DMS53 treated with DMSO at 0.1 percent for 48 hours (cell line): ENCODE results near the gene HHAT.
"Not testable (repeated sequence)": the region's sequence is repeated elsewhere in the genome, so short reads cannot be mapped to it uniquely, and the experiment has no call there.

Experiments used
- DNase-seq: peaks from one replicate; lab custom pipeline; 2025; ENCODE audit not compliant: unreplicated experiment; lab: John Stamatoyannopoulos, UW

Gene HHAT

DNA sequence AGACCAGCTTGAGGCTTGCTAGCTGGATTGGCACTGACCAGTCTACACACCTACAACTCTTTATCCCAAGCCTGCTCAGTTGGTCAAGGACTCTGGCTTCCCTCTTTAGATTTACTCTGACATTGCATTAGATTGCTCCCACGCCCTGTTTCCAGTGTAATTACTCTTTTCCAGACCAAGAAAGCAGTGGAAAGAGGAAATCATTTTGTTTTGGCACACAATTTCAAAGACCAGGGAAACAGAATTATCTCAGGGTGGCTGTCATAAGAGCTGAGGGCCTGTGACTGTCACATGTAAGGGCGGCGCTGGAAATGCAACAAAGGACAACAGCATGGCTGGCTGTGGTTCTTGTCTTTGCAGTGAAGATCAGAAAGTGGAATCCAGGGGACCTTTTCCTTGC is 302.7 kb downstream of the HHAT start:
- DNase-seq, result no peak

DNA sequence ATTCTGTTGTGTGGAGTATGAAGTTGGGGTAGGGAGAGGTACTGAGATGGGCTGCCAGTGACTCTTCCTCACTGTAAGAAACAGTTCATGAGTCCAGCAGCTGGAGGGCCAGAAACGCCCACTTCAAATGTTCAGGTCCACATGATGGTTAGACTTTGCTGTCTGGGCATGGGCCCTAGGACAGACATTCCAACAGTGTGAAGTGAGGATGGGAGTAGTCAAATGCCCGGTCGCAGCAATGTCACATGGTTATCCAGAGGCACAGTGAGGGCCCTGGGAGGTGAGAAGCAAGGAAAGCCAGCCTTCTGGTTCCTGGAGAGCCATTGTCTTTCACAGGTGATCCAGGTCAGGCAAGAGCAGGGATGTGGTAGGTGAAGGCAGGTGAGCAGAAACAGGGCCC is 304.4 kb downstream of the HHAT start:
- DNase-seq, result no peak

DNA sequence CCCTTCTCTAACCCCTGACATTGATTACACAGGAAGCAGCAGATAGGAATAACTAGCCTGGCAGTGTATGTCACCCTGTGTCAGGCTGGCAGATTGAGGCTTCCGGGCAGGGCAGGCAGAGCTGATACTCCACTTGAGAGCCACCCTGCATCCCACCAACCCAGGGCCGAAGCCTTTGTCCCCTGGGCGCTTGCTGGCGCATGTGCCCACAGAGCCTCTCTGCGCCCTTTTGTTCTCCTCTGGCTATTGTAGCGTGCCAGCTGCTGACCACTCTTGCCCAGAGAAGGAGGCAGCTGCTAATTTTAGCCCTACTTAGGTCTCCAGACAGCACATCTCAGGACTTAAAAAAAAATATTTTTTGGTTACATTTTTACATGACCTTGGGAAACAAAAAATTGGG is 304.9 kb downstream of the HHAT start:
- no peak for DNase-seq

DNA sequence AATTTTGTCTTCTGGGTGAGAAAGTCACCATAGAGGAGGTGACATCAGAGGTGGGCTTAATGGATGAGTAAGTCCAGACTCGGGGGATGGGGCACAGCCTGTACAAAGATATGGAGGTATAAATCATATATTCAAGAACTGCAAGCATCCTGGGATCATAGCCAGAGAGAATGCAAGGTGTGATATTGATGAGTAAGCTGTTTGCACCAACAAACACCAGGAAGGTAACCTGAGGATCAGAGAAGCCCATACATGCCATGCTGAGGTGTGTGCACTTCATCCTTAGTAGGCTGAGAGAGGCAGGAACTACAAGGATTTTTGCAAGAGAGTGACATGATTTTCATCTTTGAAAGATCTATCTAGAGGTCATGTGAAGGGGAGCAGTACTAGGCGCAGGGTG is 306.4 kb downstream of the HHAT start:
- no peak for DNase-seq

DNA sequence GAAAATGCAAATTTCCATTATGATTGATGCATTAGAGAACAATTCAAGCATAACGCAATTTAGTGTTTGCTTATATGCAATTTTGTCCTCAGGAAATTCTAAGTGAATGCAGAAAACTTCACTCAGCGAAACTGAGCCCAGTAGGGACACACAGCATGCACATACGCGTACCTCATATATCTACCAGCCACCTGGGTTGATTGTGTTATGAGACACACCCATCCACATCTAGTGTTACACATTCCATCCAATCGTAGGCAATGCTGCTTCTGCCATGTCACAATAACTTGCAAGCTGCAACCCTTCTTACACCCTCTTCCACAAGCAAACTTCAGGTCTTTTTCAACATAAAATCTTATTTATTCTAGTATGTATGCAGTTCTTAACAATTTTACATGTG is 312.9 kb downstream of the HHAT start:
- no peak for DNase-seq

DNA sequence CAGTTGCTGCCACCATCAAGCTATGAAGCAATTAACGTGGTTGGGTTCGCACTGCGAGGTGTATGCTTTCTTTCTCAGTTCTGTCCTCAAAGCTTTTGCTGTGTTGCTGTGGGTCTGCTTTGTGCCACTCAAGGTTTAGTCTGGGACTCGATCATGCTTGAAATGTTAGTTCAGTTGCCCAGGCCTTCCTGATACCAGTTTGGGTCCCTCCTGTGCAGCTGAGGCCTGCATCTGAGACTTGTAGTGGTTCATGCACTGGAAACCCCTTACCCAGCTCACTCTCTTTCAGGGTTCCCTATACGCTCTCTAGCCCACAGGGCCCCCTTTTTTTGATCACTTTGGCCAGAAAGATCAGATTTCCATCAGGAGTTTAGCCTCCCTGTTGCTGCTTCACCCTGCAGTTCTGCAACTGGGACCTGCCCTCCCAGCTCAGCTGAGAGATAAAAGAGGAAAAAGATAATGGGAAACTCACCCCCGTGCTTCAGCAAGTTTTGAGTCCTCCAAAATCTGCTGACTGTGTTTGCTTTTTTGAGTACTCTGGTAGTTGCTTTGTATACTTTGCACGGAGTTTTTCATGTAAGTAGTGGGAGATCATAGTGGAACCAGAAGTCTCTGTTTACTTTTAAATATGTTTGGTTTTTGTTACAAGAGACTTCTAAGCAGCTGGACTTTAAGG is 317.0 kb downstream of the HHAT start:
- DNase-seq, result no peak

DNA sequence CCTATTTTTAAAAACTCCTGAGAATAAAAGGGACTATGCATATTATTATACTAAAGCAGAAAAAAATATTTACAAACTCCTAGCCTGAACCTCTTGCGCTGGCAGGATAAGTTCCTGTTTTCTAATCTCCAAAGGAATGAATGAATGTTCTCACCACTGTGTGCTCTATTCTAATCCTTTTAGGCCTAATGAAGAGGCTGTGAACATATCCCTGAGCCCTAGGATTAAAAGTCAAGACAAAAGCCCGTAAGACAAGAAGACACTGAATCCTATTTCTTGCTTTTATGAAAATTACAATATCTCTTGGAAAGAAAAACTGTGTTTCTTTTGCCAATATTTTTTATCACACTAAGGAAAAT is 317.5 kb downstream of the HHAT start:
- no peak for DNase-seq

DNA sequence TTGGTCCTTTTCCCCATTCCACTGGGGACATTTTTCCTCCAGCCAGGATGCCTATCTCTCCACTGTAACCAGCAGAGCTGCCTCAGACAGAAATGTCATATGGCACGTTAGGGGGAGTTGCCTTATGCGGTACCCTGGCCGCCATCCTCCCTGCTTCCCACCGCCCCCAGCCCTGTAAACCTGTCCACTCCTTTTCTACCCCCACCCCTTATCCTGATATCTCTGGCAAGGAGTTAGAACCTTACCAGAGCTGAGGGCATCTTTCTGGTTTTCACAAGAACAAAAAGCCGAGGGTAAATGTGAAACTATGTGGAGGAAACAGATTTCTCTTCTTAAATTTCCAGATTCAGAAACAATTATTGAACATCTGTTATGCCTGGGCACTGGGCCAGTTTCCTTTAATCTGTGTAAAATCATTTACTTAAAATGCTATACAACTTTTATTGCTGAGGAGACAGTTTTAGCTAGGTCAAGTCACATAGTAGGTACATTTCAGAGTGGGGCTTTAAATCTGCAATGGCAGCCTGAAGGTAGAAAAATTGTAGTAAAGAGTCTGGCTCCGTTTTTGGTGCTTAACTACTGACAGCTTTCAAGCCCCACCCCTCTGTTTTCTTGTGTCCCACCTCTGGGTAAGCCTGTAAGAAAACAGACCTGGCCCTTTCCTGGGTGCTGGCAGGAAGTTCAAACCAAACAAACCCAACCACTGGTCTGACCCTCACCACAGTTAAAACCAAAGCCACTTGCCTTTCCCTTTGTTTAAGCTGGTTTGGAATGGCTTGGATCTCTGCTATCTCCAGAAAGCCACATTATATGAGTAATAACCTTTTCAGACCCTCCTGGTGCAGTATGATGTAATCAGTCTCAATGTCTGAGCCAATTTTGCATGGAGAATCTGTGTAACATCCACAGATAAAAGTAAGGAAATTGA is 319.0 kb downstream of the HHAT start:
- no peak for DNase-seq

DNA sequence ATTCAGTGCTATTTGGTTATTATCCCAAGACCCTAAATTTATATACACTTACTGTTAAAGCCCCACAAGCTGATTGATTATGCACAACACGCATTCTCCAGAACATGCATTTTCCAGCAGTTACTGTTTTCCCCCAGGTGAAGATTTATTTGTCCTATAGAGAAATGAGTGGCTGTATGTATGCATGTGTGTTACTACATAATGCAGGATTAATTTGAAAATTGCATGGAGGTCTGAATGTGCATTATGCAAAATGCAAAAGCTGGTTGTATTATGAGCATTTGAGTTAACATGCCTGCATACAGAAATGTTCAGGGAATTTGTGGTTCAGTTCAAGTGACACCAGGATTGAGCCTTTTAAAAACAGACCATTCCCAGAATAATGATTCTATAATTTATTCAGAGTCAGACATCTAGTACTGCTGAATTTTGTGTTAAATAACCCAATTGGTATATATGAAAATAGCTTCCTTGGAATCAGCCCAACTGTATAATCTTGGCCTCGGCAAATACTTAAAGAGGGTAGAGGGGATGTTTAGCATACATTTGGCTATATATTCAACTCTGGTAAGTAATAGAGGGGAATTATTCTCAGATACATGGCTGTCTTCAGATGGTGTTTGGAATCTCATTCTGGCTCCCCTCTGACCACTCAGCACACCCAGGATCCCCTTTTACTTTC is 320.0 kb downstream of the HHAT start:
- DNase-seq, result no peak

DNA sequence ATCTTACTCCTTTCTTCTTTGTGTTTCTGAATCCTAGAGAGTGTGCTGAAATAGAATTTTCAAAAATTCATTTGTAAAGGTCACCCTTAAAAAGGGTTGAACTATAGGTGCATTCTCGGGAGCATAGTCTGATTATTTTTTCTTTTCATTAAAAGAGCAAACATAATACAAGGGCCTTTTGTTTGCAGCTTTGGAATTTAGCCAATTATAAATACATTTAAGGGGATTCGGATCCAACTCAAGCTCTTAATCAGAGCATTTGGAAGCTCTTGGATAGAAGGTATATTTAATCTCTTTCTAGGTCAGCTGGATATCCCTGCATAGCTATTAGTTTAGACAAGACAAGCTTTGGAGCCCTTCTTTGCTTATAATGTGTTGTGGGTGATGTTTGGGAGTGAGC is 321.7 kb downstream of the HHAT start:
- DNase-seq, result no peak

DNA sequence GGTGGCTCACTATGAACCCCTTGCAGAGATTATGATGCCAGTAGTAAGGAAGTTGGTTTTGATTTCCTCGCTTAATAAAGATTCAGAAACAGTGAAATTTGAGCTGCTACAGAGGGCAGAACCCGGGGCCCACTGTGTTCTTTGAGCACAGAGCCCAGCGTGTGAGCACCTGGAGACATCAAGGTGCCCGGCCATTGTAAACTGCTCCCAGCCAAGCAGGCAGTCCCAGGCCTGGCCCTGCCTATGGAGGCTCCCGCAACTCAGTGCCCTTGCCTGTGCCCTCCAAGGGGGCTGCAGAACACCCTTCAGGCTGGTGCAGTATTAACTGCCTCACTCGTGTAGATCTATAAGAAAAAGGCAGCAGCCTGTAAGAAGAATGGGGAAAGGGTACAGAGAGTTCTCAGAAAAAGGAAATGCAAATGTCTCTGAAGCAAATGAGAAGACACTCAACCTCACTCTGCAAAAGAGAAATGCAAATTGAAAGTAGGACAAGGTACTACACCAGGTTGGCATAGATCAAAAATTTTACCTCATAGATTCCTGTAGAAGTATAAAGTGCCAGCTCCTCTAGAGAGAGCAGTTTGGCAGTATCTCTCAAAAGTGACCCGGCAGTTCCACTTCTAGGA is 323.7 kb downstream of the HHAT start:
- DNase-seq, result no peak

DNA sequence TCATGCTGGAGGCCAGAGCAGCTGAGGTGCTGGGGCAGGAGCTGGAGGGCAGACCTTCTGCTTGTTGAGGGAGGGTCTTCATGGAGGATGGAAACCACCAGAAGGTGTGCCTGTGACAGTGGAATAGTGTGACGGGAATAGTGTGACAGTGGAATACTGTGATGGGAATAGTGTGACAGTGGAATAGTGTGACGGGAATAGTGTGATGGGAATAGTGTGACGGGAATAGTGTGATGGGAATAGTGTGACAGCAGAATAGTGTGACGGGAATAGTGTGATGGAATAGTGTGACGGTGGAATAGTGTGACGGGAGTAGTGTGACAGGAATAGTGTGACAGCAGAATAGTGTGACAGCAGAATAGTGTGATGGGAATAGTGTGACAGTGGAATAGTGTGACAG is 325.1 kb downstream of the HHAT start:
- DNase-seq, result no peak

DNA sequence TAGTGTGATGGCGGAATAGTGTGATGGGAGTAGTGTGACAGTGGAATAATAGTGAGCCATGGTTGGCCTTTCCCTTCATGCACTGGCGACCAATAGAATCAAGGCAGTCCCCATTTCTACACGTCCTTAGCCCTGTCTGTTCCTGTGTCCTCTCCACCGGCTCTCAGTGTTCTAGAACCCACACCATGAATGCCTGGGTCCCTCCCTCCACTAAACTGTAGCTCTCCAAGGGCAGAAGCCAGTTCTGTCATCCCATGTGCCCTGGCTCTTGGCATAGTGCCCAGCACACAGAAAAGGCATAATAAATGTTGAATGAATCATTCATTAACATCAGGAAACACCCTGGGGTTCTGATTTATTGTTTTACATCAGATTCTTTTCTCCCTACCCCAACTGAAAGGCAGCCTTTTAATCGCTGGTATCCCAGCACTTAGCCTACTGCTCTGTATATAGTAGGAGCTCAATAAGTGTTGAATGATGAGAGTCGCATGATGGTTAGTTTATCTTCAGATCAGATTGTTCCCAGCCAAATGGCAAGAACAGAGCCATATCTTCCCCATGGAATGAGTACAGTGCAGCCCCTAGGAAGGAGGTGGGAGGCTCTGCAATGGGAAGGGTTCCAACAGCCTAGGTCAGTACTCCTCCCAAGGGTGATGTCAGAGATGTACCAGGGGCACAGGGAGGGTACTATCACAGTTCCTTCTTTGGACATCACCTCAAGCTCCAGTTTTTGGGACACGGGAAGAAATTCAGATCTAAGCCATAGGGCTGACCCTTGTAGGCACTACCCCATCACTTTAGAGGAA is 325.7 kb downstream of the HHAT start:
- DNase-seq, result no peak

DNA sequence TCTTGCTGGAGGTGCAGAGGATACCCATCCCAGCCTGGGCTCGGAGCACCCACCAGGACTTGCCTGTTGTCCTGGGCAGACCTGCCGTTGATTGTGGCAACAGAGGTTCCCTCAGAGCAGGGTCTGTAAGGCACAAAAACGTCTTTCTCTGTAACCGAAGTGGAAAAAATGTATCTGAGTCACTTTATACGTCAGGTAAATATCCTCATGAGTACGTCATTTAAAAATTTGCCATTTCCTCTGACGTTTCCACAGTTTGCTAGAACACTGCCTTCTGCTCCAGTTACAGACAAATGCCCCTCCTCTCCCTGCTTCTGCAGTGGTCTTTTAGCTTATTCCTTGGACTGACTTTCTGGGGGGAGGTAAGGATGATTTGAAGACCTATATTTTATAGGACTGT is 326.8 kb downstream of the HHAT start:
- DNase-seq, result no peak

DNA sequence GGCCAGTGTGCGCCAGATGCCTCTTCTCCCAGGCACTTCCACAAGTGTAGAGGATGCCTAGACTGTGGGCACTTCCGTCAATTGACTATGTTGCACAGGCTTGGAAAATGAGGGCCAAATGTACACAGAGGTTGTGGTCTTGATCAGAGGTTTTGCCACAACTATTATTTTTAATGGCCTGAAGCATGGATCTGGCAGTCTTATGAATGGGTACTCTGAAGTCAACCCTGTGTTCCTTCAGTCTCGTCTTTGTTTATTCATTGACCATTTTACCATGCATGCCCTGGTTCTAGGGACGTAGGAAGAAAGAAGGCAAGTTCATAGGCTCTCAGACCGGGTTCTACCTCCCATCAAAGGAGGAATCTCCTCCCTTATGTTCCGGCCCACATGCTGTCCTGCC is 329.1 kb downstream of the HHAT start:
- no peak for DNase-seq

DNA sequence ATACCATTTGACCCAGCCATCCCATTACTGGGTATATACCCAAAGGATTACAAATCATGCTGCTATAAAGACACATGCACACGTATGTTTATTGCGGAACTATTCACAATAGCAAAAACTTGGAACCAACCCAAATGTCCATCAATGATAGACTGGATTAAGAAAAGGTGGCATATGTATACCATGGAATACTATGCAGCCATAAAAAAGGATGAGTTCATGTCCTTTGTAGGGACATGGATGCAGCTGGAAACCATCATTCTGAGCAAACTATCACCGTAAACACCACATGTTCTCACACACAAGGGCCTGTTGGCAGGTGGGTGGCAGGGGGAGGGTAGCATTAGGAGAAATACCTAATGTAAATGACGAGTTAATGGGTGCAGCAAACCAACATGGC is 332.8 kb downstream of the HHAT start:
- DNase-seq, result not testable (repeated sequence)

DNA sequence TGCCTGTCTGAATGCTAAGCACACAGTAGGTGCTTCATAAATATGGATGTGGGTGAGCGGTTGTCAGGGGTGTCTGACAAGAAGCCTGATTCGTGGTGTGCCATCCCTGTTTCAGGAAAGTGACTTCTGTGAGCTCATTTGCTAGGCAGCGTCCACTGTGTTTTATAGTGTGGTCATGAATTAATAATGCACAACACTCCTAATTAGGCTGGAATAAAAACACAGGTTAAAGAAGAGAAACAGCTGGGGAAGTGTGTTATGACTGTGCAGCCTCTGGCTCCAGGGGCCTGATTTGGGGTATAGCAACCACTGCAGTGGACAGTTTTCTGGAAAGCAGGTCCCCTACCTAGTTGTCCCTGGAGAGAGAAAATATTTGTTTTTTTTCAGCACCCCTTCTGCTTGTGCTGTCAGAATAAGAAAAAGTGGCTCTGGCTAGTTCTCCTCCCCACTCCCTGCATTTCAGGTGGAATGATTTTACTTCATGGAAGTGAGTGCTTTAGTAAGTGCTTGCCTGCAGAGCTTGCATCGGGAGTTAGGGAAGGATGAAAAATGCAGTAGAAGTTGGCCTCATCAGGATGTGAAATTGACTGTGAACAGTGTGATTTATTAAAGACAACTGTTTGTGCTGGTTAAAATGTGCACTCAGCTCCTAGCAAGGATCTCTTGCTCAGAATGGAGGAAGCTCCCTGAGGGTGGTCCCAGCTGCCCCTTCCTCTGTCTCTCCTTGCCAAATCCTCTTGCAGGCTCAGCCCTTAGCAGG is 333.8 kb downstream of the HHAT start:
- DNase-seq, result no peak

DNA sequence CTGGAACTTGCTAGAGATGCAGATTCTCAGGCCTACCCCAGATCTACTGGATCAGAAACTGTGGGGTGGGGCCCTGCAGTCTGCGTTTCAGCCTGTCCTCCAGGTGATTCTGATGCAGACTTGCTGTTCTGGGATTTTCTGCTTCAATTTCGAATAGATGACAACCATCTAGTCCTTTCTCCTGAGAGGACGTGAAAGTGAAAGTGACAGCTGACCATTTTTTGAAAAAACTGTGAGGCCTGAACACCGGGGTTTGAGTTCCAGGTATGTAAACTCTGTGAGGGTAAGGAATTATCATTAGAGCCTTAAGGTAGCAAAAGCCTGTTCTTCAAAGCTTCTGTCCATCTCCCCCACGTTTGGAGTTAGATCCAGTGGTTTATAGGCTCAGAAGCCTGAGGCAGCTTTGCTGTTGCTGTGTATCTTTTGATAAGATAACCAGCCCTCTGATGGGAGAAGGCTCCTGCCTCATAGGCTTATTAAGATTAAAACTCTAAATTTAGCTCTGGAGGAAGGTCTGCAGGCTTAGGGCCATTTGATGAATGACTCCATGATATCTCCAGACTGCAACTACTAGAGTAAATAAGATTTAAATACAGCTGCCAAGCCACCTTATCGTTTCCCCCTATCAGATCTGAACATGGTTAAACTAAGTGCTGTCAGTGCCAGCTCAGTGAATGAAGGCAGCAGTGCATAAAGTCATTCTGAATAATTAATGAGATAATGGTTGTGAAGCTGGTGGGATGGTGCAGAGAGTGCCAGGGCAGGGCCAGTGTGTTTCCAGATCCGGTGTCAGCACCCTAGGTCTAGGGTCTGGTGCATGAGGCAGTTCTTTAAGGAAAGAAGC is 335.2 kb downstream of the HHAT start:
- DNase-seq, result peak; percentile 28

DNA sequence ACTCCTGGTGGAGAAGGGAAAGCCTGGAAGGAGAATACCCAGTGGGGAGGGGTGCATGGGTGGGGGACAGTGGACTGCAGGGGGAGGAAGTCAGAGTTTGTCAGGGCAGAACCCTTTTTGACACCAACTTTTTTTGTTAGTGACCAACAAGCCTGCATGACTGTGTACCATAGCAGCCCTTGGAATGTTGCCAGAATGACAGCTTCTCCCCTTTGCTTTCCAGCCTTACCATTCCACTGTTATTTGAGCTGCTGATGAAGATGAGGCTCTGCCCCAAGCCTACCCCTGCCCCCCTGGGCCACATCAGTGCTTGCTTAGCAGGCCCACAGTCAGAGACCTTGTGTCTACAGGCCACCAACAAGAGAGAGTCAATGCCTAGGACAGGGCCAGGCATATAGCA is 341.2 kb downstream of the HHAT start:
- no peak for DNase-seq
